DLD1 (cell line): ENCODE data around the gene SNTG2.
"Not testable (repeated sequence)": the region's sequence is repeated elsewhere in the genome, so short reads cannot be mapped to it uniquely, and the experiment has no call there.

Source experiments
- in situ Hi-C: cut with HindIII; loops from 2 replicates; pipeline ENCODE4 v1.10.0; 2017; ENCODE audit warnings: low sequenced_read_pairs

SNTG2 gene

GRCh38 chr2:1400943-1401735 is 450.5 kb downstream of the SNTG2 start:
- in situ Hi-C loops: no loop called here

GRCh38 chr2:1402064-1402463 is 451.4 kb downstream of the SNTG2 start:
- in situ Hi-C loops: no loop called here

- in situ Hi-C loops: no loop called here
Observed at GRCh38 chr2:1403565-1403964, 452.9 kb downstream of the SNTG2 start.

- in situ Hi-C loops: no loop called here
Observed at GRCh38 chr2:1405124-1405523, 454.5 kb downstream of the SNTG2 start.

- in situ Hi-C loops: no loop called here
Observed at GRCh38 chr2:1405967-1406366, 455.3 kb downstream of the SNTG2 start.

- in situ Hi-C loops: no loop called here
Observed at GRCh38 chr2:1406434-1406833, 455.8 kb downstream of the SNTG2 start.

GRCh38 chr2:1407950-1408675 is 457.5 kb downstream of the SNTG2 start:
- in situ Hi-C loops: no loop called here

- in situ Hi-C loops: no loop called here
Observed at GRCh38 chr2:1413156-1413710, 462.6 kb downstream of the SNTG2 start, which contains the start of gene TPO. TPO (plus strand) TSS chr2:1413463; CDS start chr2:1414409, 946 bp downstream.

- in situ Hi-C loops: no loop called here
Observed at GRCh38 chr2:1414121-1414520, 463.5 kb downstream of the SNTG2 start.

- in situ Hi-C loops: not testable (repeated sequence)
Observed at GRCh38 chr2:1414901-1415300, 464.3 kb downstream of the SNTG2 start.

- in situ Hi-C loops: no loop called here
Observed at GRCh38 chr2:1415501-1415900, 464.9 kb downstream of the SNTG2 start.
